Glutamatergic neuron (in vitro differentiated cells): ENCODE measurements around the gene ATP6V1B1. TPM values are rescaled to one million over a fixed set of nuclear protein-coding genes. Genes with fewer than 3 reads are reported as not detected.

Experiments
- DNase-seq: peaks from one replicate; pipeline ENCODE4 v3.0.0; 2022
- H3K27ac Mint-ChIP-seq: one replicate; pipeline ENCODE4 v1.8.0; 2020; ENCODE audit warnings: mild to moderate bottlenecking, mixed read lengths, inconsistent platforms; ENCODE audit not compliant: unreplicated experiment
- H3K27me3 Mint-ChIP-seq: one replicate; pipeline ENCODE4 v1.8.0; 2020; ENCODE audit warnings: mild to moderate bottlenecking, moderate library complexity, mixed read lengths, inconsistent platforms; ENCODE audit not compliant: unreplicated experiment
- H3K36me3 Mint-ChIP-seq: one replicate; pipeline ENCODE4 v1.8.0; 2020; ENCODE audit warnings: mild to moderate bottlenecking, mixed read lengths, inconsistent platforms; ENCODE audit not compliant: unreplicated experiment
- H3K4me1 Mint-ChIP-seq: one replicate; pipeline ENCODE4 v1.8.0; 2020; ENCODE audit warnings: mild to moderate bottlenecking, low read depth, mixed read lengths, inconsistent platforms; ENCODE audit not compliant: unreplicated experiment
- H3K4me3 Mint-ChIP-seq: one replicate; pipeline ENCODE4 v1.8.0; 2020; ENCODE audit warnings: mild to moderate bottlenecking, mixed read lengths, inconsistent platforms; ENCODE audit not compliant: unreplicated experiment
- H3K9me3 Mint-ChIP-seq: one replicate; pipeline ENCODE4 v1.8.0; 2020; ENCODE audit warnings: mild to moderate bottlenecking, moderate library complexity, mixed read lengths, inconsistent platforms; ENCODE audit not compliant: unreplicated experiment
- CTCF ChIP-seq: fragments of 200-600 bp; sonication (generic); IDR thresholded peaks from one replicate; pipeline ENCODE4 v1.5.0; 2021; ENCODE audit not compliant: partially characterized antibody, unreplicated experiment
- total RNA-seq: library from RNA; stranded (reverse); fragmentation: NEBNext Ultra II Directional; extraction: Animal tissue kit (Norgen Biotek cat#: 25700); gene quantifications from one replicate; pipeline ENCODE4 v1.2.1, GENCODE V29; 2021; ENCODE audit not compliant: unreplicated experiment

The ATP6V1B1 gene
- total RNA-seq, 1 donor from 2014 or later, result not detected

- Mint-ChIP-seq H3K27me3 (peaks cover 20% of the 10 kb centered on the region), H3K9me3 (peaks cover 2% of the 10 kb centered on the region), H3K36me3 (no peaks in the 10 kb centered on the region), H3K27ac (no peak overlapping the region), H3K4me1 (peaks cover 1% of the 10 kb centered on the region), H3K4me3 (no peak overlapping the region)
- no peak for TF ChIP-seq CTCF
- no peak for DNase-seq
Observed at GRCh38 chr2:70964133-70964532, 28.4 kb downstream of the ATP6V1B1 start.

GRCh38 chr2:70964596-70965386 is 29.1 kb downstream of the ATP6V1B1 start:
- peak; percentile 83 for DNase-seq
- H3K4me1 Mint-ChIP-seq, result peaks cover 1% of the 10 kb centered on the region
- peaks cover 2% of the 10 kb centered on the region for H3K9me3 Mint-ChIP-seq
- no peaks in the 10 kb centered on the region for H3K36me3 Mint-ChIP-seq
- peak; percentile 87 for TF ChIP-seq CTCF
- peaks cover 20% of the 10 kb centered on the region for H3K27me3 Mint-ChIP-seq
- no peak overlapping the region for H3K27ac Mint-ChIP-seq
- peak overlapping the region; percentile 81 for H3K4me3 Mint-ChIP-seq

- peaks cover 19% of the 10 kb centered on the region for H3K27me3 Mint-ChIP-seq
- peaks cover 1% of the 10 kb centered on the region for H3K4me1 Mint-ChIP-seq
- TF ChIP-seq CTCF, result no peak
- no peak overlapping the region for H3K27ac Mint-ChIP-seq
- no peak for DNase-seq
- H3K9me3 Mint-ChIP-seq, result no peaks in the 10 kb centered on the region
- H3K36me3 Mint-ChIP-seq, result no peaks in the 10 kb centered on the region
- peak overlapping the region; percentile 81 for H3K4me3 Mint-ChIP-seq
Observed at GRCh38 chr2:70965506-70965905, 29.8 kb downstream of the ATP6V1B1 start.

GRCh38 chr2:70966681-70967080 is 31.0 kb downstream of the ATP6V1B1 start:
- no peak for DNase-seq
- H3K4me3 Mint-ChIP-seq, result no peak overlapping the region
- no peak overlapping the region for H3K27ac Mint-ChIP-seq
- TF ChIP-seq CTCF, result no peak
- H3K9me3 Mint-ChIP-seq, result no peaks in the 10 kb centered on the region
- no peaks in the 10 kb centered on the region for H3K36me3 Mint-ChIP-seq
- H3K27me3 Mint-ChIP-seq, result peaks cover 19% of the 10 kb centered on the region
- peaks cover 1% of the 10 kb centered on the region for H3K4me1 Mint-ChIP-seq

- Mint-ChIP-seq H3K4me3 (no peak overlapping the region), H3K9me3 (no peaks in the 10 kb centered on the region), H3K36me3 (no peaks in the 10 kb centered on the region), H3K4me1 (peaks cover 1% of the 10 kb centered on the region), H3K27me3 (peaks cover 16% of the 10 kb centered on the region), H3K27ac (no peak overlapping the region)
- TF ChIP-seq CTCF, result no peak
- DNase-seq, result no peak
Observed at GRCh38 chr2:70967189-70967588, 31.5 kb downstream of the ATP6V1B1 start.
